ENCODE measurements around the gene RCN1. TPM values are rescaled to one million over a fixed set of nuclear protein-coding genes. Genes with fewer than 3 reads are reported as not detected.

The RCN1 gene
- total and polyA plus RNA-seq, 2 donors (not counting 3 experiments of a cell fraction or from before 2014, with no cell fraction given), result 174 to 285 TPM

DNA sequence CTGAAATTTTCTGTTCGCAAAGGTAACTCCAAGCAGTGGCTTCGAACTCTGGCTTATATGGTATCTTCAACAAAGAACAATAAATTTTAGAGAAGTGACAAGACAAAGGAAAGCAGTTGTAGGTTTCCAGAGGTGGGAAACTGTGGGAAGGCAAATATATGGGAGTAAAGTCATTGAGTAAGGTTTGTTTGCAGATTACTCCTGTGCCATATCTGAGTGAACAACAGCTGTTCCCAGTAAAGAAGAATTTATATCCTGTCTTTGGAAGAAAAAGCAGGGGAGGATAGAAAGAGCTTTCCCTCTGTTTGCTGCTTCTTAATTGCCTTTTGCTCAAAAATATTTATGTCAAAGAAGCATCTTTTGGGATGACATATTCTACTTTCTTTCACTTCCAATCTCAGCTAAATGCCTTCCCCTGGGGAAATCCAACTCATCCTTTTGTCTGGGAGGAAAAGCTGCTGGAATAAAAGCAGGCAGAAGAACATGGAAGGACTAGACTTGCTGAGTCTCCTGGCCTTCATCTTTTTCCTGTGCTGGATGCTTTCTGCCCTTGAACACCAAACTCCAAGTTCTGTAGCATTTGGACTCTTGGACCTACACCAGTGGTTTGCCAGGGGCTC lies 10.4 kb upstream of the RCN1 start:
- CTCF ChIA-PET, result interaction anchor here (1.3 kb wide), 1 partner anchor 10 kb away, joined by 3 read pairs; no protein-coding TSS in a partner anchor

More for the DNA sequence above, 10.4 kb upstream of the RCN1 start:
- H3K27ac ChIP-seq (ENCODE audit: insufficient read depth, low read depth, low read length), result no peak overlapping the region
- H3K36me3 ChIP-seq (ENCODE audit: control insufficient read depth in 2 of 2, extremely low read depth in 1 of 2, insufficient read depth in 2 of 2, low read length in 2 of 2), result no peaks in the 10 kb centered on the region
- H3K4me1 ChIP-seq (ENCODE audit: control insufficient read depth, extremely low read depth, insufficient read depth, low read length), result peaks cover 4% of the 10 kb centered on the region
- no peak overlapping the region for H3K4me3 ChIP-seq (replicated peaks in 1 of 3; ENCODE audit: insufficient read depth in 1 of 3, low read depth in 1 of 3, low read length in 3 of 3)
- peaks cover 0 to 4% of the 10 kb centered on the region in 2 experiments for H3K27me3 ChIP-seq (ENCODE audit: control insufficient read depth in 2 of 2, insufficient read depth in 2 of 2, low read length in 2 of 2)
- no peak for TF ChIP-seq POLR2A (IDR thresholded peaks at IDR 0.05; ENCODE audit: low read depth, low read length)
- TF ChIP-seq JUN (IDR thresholded peaks at IDR 0.05; ENCODE audit: borderline replicate concordance, insufficient read depth, insufficient read length, low read depth), result no peak
- no peak for TF ChIP-seq CTCF (IDR thresholded peaks at IDR 0.05; ENCODE audit: extremely low read depth in 1 of 2, insufficient read depth in 1 of 2, low read depth in 1 of 2, low read length in 2 of 2)
- TF ChIP-seq MYC (IDR thresholded peaks at IDR 0.05; ENCODE audit: low read depth, low read length), result no peak
- TF ChIP-seq, protein P1, sequence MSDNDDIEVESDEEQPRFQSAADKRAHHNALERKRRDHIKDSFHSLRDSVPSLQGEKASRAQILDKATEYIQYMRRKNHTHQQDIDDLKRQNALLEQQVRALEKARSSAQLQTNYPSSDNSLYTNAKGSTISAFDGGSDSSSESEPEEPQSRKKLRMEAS (IDR thresholded peaks at IDR 0.05; ENCODE audit: insufficient read depth, insufficient read length), result no peak
- TF ChIP-seq GATA2 (IDR thresholded peaks at IDR 0.05; ENCODE audit: insufficient read depth, insufficient read length, low read depth, low read length), result no peak
- no peak for TF ChIP-seq FOS (IDR thresholded peaks at IDR 0.05; ENCODE audit: borderline replicate concordance, insufficient read depth, low read length)
- no peak for TF ChIP-seq EZH2 (IDR thresholded peaks at IDR 0.05; ENCODE audit: borderline replicate concordance, low read depth, low read length, severe bottlenecking)
- no peak for TF ChIP-seq POLR2AphosphoS5 (IDR thresholded peaks at IDR 0.05; ENCODE audit: insufficient read depth, low read depth, low read length)
- DNase-seq (ENCODE audit: low read depth, low spot score) (no peak), FAIRE-seq (no peak)
- no peak overlapping the region for H3K9ac ChIP-seq (replicated peaks; ENCODE audit: extremely low read depth, insufficient read depth, low read length)
- intact Hi-C loops (cut with micrococcal nuclease), result loop anchor here (10.0 kb wide), 1 partner anchor 814 kb away; the partner anchor contains the start of gene QSER1
- H3K9me3 ChIP-seq (replicated peaks; ENCODE audit: control insufficient read depth, insufficient read depth, low read length), result no peaks in the 10 kb centered on the region
- no peak overlapping the region for H2AFZ ChIP-seq (ENCODE audit: low read depth, low read length)
- no TSS peak for BruUV-seq (replicated peaks)
- POLR2A ChIA-PET, result no interaction called here
- no peaks in the 10 kb centered on the region for H3K79me2 ChIP-seq (ENCODE audit: control insufficient read depth, insufficient read depth, low read length)
- no peak overlapping the region for H3K4me2 ChIP-seq (ENCODE audit: insufficient read depth, low read length)
- no peaks in the 10 kb centered on the region for H4K20me1 ChIP-seq (replicated peaks; ENCODE audit: control insufficient read depth, extremely low read depth, insufficient read depth, low read length)
- H3K9me1 ChIP-seq (replicated peaks; ENCODE audit: control insufficient read depth, extremely low read depth, insufficient read depth, low read length), result no peaks in the 10 kb centered on the region
- dilution Hi-C loops (cut with MboI; ENCODE audit: extremely low pct_ligation_motif_present, low sequenced_read_pairs), result no loop called here
